ENCODE results near the gene TMEM116. TPM values are rescaled to one million over a fixed set of nuclear protein-coding genes. Genes with fewer than 3 reads are reported as not detected.
"Not testable (repeated sequence)": the region's sequence is repeated elsewhere in the genome, so short reads cannot be mapped to it uniquely, and the experiment has no call there.

The TMEM116 gene
- total RNA-seq, 1 donor from 2014 or later = 33.1 TPM

DNA sequence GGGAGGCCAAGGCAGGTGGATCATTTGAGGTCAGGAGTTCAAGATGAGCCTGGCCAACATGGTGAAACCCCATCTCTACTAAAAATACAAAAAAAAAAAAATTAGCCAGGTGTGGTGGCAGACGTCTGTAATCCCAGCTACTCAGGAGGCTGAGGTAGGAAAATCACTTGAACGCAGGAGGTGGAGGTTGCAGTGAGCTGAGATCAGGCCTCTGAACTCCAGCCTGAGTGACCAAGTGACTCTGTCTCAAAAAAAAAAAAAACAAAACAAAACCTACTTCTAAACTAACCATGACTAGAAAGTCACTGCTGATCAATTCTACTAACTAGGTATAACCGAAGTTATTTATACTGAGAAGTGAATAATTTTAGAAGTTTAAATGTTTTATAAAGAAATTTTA lies 3.4 kb downstream of the TMEM116 start:
- not testable (repeated sequence) for DNase-seq

DNA sequence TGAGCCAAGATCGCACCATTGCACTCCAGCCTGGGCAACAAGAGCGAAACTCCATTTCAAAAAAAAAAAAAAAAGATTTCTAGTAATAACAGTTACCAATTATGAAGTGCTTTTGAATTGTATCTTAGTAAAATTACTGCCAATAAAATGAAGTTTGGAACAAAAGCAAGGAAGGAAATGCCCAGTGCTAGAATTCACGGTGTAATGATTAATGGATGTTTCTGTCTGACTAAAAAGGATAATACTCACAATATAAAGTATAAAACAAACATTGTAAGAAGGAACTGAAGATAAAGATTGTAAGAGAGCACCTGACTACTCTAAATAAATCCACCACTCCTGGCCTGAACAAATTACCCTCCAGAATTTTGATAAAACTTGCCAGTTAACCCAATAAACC lies 4.0 kb downstream of the TMEM116 start:
- DNase-seq = no peak

DNA sequence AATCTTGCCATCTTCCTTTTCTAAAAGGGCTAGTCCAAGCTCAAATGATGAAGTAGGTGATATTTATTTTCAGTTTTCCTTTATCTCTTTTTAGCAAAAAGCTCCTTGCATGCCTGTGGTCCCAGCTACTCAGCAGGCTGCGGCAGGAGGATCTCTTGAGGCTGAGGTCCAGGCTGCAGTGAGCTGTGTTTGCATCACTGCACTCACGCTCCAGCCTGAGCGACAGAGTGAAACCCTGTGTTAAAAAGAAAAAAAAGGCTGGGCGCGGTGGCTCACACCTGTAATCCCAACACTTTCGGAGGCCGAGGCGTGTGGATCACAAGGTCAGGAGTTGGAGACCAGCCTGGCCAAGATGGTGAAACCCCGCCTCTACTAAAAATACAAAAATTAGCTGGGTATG lies 5.0 kb downstream of the TMEM116 start:
- no peak for DNase-seq

DNA sequence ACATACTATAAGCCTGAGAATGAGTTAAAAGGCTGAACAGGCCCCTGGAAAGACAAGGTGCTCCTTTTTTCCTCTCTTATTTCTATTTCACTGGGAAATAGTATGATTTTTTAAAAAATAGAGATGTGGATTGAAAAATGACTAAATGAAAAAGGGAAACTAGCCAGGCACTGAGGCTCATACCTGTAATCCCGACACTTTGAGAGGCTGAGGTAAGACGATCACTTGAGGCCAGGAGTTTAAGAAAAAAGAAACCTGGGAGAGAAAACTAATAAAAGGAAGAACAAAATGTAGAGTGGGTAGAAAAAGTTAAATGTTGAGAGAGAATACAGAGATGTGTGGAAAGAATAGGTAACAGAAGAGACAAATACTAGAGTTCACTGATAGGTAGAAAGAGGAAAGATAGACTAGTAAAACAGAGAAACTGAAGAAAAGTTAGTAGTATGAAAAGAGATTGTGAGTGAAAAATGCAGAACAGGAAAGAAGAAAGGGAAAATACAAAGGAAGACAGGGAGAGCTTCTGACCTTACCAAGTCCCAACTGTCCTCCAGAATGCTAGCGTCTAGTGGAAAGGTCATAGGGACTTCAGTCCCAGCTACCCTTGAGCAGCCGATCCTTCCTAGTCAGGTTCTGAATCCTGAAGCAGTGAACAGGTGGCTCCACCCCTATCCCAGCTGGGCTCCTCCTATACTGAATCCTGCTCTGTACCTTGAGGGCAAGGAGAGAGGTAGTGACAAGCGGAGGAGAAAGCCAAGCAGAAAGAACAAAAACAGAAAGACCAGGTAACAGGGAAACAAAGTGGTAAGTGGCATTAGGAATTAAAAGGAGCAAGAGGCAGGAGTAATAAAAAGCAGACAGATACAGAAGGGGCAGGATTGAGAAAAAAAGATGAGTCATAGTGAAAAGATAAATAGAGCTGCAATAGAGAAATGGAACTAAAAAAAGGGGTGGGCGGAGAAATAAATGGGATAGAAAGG lies 7.3 kb downstream of the TMEM116 start:
- no peak for DNase-seq

DNA sequence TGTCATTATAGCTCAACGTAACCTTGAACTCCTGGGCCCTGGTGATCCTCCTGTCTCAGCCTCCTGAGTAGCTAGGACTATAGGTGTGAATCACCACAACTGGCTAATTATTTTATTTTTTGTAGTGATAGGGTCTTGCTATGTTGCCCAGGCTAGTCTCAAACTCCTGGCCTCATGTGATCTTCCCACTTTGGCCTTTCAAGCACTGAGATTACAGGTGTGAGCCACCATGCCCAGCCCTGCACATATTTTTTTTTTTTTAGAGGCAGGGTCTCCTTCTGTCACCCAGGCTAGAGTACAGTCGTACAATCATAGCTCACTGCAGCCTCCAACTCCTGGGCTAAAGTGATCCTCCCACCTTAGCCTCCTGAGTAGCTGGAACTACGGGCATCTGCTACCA lies 8.9 kb downstream of the TMEM116 start:
- DNase-seq = no peak

DNA sequence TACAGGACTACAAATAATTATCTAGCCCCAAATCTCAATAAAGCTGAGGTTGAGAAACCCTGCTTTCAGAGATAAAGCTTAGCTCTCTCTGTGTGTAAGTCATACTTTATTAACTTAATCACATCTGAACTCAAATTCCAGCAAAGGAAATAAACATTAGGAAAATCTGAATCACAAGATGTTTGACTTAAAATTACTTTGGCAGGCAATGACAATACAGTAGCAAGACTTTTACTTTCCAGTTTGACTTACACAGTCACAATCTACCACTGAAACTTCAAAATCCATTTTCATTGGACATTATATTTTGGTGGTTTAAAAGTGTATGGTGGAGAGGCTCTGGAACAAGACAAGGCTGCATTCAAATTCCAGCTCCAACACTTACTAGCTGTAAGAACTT lies 11.4 kb downstream of the TMEM116 start:
- no peak for DNase-seq

DNA sequence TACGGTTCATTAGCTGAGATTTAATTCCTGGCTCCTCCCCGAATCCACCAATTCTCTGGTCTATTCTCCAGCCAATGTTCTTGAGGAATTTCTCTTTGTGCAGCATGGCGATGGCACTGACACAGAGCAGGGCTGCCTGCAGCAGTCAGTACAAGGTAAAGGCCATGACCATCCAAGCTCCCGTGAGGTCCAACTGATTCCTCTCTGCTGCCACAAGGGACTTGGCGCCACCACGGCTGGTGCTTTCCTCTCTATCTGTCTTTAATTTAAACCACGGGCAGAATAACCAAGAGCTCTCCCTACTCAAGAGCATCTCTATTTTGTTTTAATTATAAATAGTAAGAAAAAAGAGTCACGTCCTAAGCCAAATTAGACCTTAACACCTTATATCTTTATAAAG lies 12.1 kb downstream of the TMEM116 start:
- no peak for DNase-seq

DNA sequence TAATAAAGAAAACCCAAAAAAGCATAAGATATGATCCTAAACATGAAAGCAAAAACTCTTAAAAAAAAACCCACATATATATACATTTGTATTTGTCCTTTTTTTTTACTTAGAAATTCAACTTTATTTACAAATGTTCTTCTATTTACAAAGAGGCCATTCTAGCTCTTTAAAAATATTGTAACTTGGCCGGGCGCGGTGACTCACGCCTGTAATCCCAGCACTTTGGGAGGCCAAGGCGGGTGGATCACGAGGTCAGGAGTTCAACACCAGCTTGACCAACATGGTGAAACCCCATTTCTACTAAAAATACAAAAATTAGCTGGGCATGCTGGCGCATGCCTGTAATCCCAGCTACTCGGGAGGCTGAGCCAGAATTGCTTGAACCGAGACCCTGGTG lies 13.8 kb downstream of the TMEM116 start:
- DNase-seq = not testable (repeated sequence)

DNA sequence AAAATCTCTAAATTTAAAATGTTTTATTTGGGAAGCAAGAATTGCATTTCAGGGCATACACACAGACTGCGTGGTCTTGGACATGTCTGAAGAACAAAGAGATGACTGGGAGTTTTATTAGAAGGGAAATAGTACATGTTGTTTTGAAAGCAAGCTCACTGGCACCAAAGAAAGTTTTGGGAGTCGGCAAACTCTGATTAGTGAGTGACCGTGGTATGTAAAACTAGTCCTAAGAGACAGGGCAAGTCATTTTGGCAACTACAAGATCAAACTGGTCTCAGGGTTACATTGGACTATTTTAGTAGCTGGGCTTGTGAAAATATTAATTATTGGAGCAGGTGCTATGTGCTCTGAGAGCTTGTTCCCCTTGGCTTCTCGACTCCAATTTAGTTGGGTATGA lies 14.9 kb downstream of the TMEM116 start:
- no peak for DNase-seq

DNA sequence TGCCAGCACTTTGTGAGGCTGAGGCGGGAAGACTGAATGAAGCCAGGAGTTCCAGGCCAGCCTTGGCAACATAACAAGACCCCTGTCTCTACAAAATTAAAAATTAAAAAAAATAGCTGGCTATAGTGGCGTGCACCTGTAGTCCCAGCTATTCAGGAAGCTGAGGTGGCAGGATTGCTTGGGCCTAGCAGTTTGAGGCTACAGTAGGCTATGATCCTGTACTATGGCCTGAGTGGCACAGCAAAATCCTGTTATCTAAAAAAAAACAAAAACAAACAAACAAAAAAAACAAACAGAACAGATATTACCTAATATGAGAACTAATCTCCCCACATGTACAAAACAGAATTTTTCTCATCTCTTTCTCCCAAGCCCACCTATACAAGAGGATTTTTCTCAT lies 15.7 kb downstream of the TMEM116 start:
- DNase-seq = no peak

DNA sequence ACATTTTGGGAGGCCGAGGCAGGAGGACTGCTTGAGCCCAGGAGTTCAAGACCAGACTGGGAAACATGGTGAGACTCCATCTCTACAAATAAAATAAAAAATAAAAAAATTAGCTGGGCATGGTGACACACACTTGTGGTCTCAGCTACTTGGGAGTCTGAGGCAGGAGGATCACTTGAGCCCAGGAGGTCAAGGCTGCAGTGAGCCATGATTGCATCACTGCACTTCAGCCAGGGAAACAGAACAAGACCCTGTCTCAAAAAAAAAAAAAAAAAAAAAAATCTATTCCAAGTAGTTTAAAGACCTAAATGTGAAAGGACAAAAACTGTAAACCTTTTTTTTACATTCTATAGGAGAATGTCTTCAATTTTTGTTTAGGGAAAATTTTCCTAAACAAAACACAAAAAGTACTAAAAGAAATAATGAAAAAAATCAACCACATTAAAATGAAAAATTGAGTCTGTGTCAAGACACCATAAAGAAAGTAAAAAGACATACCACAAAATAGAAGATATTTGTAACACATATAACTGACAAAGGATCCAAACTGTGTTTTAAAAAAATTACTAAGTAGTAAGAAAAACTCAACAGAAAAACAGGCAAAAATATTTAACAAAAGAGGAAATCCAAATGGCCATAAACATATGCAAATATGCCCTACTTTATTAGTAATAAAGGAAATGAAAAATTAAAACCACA lies 17.0 kb downstream of the TMEM116 start:
- DNase-seq = no peak

DNA sequence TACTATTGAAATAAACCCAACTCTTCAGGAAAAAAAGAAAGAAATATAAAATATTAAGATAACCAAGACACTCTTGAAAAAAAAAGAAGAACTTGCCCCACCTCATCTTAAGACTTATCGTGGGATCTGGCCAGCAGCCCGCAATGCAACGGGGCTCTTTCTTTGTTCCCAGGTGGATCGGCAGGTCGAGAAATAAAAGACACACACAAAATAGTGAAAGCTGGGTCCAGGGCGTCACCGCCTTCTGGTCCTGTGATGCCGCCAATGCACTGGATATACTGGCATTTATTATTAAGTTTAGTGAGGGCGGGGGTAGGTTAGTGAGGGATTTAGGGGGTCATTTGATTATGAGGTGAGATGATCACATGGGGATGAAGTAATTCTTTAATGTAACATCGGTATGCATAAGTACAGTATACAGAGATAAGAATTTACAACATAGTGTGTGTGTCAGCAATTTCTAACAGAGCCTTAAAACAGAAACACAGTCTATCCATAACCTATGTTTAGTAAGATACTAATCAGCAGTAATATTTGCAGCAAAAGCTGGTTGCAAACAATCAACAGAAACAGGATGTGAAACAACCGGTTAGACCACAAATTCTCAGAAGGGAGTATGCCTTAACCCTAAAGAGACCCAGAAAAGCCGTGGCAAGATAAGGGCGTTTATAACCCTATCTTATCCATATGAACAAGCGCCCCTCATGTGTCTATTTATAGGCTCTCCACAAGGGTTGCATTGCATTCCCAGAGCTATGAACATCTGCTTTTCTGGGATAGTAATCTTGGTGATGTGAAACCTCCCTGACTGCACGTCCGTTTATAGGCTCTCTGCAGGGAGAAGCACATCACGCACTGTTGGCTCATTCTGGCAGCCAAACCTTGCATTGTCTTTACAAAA lies 18.5 kb downstream of the TMEM116 start:
- DNase-seq = not testable (repeated sequence)

DNA sequence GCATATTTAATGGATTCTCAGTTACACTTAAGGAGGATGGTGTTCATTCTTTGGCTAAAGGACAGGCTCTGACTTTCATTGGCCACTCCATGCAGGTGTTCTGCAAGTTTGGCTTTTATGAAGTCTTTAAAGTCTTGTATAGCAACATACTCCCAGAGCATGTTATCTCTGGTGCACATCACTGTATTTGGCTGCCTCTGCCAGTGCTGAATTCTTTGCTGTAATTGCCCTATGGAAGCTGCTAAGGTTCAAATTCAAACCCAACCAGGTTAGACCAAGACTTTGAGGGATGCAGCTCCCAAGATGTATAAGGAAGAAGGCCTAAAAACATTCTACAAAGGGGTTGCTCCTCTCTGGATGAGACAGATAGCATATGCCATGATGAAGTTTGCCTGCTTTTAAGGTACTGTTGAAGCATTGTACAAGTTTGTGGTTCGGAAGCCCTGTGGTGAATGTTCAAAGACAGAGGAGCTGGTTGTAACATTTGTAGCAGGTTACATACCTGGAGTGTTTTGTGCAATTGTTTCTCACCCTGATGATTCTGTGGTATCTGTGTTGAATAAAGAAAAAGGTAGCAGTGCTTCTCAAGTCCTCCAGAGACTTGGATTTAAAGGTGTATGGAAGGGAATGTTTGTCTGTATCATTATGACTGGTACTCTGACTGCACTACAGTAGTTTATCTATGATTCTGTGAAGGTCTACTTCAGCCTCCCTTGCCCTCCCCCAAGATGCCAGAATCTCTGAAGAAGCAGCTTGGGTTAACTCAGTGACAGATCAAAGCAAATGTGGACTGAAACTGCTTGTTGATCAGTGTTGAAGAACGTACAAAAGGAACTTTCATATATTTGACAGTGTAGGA lies 19.4 kb downstream of the TMEM116 start:
- DNase-seq = no peak

DNA sequence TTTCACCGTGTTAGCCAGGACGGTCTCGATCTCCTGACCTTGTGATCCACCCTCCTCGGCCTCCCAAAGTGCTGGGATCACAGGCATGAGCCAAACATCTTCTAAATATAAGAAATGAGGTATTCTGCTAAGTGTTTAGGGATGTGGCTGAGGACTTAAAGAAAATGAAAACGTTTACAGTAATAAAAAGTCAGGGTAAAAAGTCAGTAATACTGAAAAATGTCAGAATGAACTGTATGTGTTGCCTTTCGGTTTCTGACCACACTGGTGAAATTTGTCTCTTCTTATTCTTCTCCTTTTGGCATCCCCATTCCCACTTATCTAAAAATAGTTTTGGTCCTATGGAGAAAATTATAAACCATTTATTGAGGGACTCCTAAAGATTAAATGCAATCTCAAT lies 20.5 kb downstream of the TMEM116 start:
- no peak for DNase-seq

DNA sequence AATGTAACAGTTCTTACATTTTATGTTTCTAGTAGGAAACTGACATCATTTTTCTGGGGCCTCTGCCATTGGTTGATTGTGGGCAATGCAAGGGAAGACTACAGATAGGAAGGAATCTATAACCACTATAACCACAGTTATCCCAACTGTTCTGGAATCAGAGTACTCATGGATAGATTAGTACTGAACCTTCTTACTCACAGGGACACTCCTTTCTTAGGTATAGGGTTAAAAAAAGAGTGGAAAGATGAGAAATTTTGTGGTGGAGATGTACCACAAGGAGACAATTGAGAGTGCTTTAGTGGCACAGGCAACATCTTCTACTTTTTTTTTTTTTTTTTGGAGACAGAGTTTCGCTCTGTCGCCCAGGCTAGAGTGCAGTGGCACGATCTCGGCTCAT lies 21.0 kb downstream of the TMEM116 start:
- no peak for DNase-seq

DNA sequence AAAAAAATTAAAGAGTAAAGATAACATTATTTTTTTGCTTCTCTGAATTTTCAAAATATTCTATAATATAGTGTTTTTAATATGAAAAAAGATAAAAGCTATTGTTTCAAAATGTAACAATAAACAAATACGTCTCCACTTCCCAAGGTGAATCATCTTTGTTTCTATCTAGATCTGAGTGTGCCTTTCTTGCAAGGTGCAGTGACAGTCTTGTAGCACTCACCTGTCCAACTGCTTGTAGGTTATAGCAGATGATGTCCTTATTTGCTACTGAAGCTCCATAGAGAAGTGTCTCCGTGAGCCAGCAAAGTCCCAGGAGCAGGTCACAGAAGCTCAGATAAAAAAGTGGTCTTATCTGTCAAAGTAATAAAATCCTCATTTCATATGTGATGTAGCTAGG lies 21.4 kb downstream of the TMEM116 start:
- no peak for DNase-seq

DNA sequence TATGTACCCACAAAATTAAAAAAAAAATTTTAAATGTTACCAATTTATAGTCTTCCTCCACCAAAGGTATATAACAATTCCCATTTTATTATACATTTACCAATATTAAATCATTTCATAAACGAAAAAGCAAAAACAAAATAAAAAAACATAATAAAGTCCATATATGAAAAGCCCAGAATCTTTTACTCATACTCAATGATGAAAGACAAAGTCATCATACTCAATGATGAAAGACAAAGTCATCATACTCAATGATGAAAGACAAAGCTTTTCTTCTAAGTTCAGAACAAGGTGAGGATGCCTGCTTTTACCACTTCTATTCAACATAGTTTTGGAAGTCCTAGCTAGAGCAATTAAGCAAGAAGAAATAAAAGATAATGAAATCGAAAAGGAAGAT lies 28.1 kb downstream of the TMEM116 start:
- DNase-seq = no peak

DNA sequence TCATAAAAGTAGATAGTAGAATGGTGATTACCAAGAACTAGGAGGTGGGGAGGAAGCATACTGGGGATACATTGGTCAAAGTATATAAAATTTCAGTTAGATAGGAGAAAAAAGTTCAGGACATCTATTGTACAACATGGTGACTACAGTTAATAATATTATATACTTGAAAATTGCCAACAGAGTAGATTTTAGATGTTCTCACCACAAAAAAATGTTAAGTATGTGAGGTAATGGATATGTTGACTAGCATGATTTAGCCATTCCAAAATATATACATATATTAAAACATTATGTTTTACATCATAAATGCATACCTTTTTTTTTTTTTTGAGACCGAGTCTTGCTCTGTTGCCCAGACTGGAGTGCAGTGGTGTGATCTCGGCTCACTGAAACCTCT lies 31.0 kb downstream of the TMEM116 start:
- DNase-seq = no peak

DNA sequence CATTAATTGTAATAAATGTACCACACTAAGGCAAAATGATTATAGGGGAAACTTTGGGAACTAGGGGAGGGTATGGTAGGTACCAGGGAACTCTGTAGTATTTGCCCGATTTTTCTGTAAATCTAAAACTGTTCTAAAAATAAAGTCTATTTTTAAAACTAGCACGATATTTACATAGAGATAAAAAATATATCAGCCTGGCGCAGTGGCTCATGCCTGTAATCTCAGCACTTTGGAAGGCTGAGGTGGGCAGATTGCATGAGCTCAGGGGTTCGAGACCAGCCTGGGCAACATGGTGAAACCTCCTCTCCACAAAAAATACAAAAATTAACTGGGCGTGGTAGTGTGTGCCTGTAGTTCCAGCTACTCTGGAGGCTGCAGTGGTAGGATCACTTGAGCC lies 32.4 kb downstream of the TMEM116 start:
- no peak for DNase-seq

DNA sequence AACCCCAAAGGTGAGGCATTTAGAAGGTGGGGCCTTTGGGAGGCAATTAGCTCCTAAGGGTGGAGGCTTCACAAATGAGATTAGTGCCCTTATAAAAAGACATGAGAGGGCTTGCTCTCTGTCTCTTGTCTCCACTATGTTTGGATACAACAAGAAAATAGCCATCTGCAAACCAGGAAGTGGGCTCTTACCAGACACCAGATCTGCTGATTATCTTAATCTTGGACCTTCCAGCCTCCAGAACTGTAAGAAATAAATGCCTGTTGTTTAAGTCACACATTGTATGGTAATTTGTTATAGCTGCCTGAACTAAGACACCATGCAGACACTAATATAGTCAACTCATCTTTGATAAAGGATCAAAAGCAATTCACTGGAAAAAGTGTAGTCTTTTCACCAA lies 34.4 kb downstream of the TMEM116 start:
- DNase-seq = no peak

DNA sequence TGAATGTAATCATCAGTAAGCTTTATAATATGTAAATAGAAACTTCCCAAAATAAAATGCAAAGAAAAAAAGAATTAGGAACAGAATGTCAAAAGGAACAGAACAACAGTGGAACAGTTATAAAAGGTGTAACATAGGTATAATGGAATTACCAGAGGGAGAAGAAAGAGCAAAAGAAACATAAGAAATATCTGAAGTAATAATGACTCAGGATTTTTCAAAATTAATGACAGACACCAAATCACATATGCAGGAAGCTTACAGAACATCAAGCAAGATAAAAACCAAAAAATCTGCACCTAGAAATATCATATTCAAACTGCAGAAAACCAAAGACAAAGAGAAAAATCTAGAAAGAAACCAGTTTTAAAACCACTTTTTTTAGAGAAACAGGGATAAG lies 36.1 kb downstream of the TMEM116 start:
- no peak for DNase-seq

DNA sequence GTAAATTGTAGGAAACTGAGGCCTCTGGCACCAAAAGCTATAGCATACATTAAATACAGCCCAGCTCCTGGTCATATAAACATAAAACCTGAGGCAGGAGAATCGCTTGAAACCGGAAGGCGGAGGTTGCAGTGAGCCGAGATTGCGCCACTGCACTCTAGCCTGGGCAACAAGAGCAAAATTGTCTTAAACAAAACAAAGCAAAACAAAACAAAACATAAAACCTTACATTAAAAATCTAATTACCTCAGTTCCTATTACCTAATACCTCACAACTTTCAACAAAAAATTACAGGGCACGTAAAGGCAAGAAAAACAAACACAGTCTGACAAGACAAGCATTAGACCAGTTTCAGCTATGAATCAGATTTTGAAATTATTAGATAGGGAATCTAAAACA lies 36.7 kb downstream of the TMEM116 start:
- no peak for DNase-seq
